K562 (cell line): Measurements from ENCODE around the gene VAPB. TPM values are rescaled to one million over a fixed set of nuclear protein-coding genes. Genes with fewer than 3 reads are reported as not detected.
A peak's percentile ranks its signal among the peaks of the same experiment; 100 is the strongest.

Experiments used
- ATAC-seq: fragments of 200-7000 bp; cut with Tn5 transposase; 3 replicates; pipeline ENCODE4 v1.9.1; 2020; ENCODE audit warnings: moderate library complexity
- BruUV-seq: library from RNA; stranded (reverse); fragments of 400-500 nt; replicated peaks from 2 replicates; lab custom pipeline; 2021; lab: Mats Ljungman, UMichigan
- CTCF ChIA-PET: fragments of 300-600 bp; formaldehyde crosslinking; extraction: SDS; loops from one replicate; lab custom pipeline; 2021; ENCODE audit warnings: low intra/inter-chr PET ratio; lab: Yijun Ruan, JAX
- POLR2A ChIA-PET: fragments of 300-600, 350-650 bp; sonication (Branson Sonifier 250); formaldehyde crosslinking; extraction: SDS; loops from one replicate; lab custom pipeline; 2021; ENCODE audit warnings: antibody characterized with exemption, inconsistent platforms; lab: Yijun Ruan, JAX
- DNase-seq, 4 experiments: peaks; one replicate each; pipeline versions ENCODE4 v3.0.0 to v3.0.0-alpha.2; 2011 to 2018; ENCODE audit warnings: low spot score in 3 of 4, mixed read lengths in 3 of 4; ENCODE audit errors: extremely low read depth in 1 of 4
- FAIRE-seq: peaks from 2 replicates; lab custom pipeline; 2011; peaks lifted over from hg19 to GRCh38; lab: Jason Lieb, UNC
- H2AFZ ChIP-seq: 2 replicates; pipeline ENCODE4 v1.6.0; 2011; ENCODE audit warnings: low read depth, low read length, control low read depth, inconsistent platforms
- H3K27ac ChIP-seq: fragments of 200-600 bp; 3 replicates; pipeline ENCODE4 v1.8.0; 2011; ENCODE audit warnings: low read depth, mild to moderate bottlenecking, control low read depth, inconsistent platforms, low read length, moderate library complexity, mixed read lengths; ENCODE audit errors: extremely low read depth
- H3K27me3 ChIP-seq, 2 experiments: fragments of 300-600 bp in 1 of 2; 2 replicates in 1 of 2; 3 replicates in 1 of 2; pipeline versions ENCODE4 v1.6.0 to v1.8.0; 2011; ENCODE audit warnings: inconsistent platforms in 2 of 2, low read length in 2 of 2, mild to moderate bottlenecking in 1 of 2, mixed read lengths in 1 of 2, moderate library complexity in 1 of 2; ENCODE audit not compliant: control insufficient read depth in 2 of 2, insufficient read depth in 2 of 2
- H3K36me3 ChIP-seq: fragments of 300-600 bp; 3 replicates; pipeline ENCODE4 v1.8.0; 2011; ENCODE audit warnings: mild to moderate bottlenecking, low read length, inconsistent platforms; ENCODE audit not compliant: control insufficient read depth, insufficient read depth
- H3K4me1 ChIP-seq, 2 experiments: fragments of 200-600 bp in 1 of 2; replicated peaks in 1 of 2; 2 replicates in 1 of 2; 3 replicates in 1 of 2; pipeline versions ENCODE4 v1.5.1 to v1.8.0; 2011; ENCODE audit warnings: inconsistent platforms in 2 of 2, low read length in 2 of 2, mild to moderate bottlenecking in 1 of 2, mixed read lengths in 1 of 2, moderate library complexity in 1 of 2; ENCODE audit not compliant: control insufficient read depth in 2 of 2, insufficient read depth in 2 of 2
- H3K4me2 ChIP-seq: 2 replicates; pipeline ENCODE4 v1.6.1; 2011; ENCODE audit warnings: low read length, control low read depth, inconsistent platforms, mixed read lengths; ENCODE audit not compliant: insufficient read depth
- H3K4me3 ChIP-seq: fragments of 200-600 bp; sonication (generic), shearing (Covaris generic); 2 replicates; pipeline ENCODE4 v1.5.1; 2016; ENCODE audit warnings: control low read depth, inconsistent platforms
- H3K79me2 ChIP-seq: fragments of 200-600 bp; 3 replicates; pipeline ENCODE4 v1.8.0; 2011; ENCODE audit warnings: low read length, inconsistent platforms; ENCODE audit not compliant: control insufficient read depth, insufficient read depth
- H3K9ac ChIP-seq, 2 experiments: 2 replicates each; pipeline versions ENCODE4 v1.6.0 to v1.6.1; 2011; ENCODE audit warnings: low read depth in 2 of 2, low read length in 2 of 2, control low read depth in 1 of 2, inconsistent platforms in 1 of 2, mild to moderate bottlenecking in 1 of 2, mixed read lengths in 1 of 2; ENCODE audit not compliant: insufficient read depth in 1 of 2
- H3K9me1 ChIP-seq: one replicate; pipeline ENCODE4 v1.6.0; 2011; ENCODE audit warnings: inconsistent platforms, mild to moderate bottlenecking, low read length, moderate library complexity; ENCODE audit not compliant: control insufficient read depth, insufficient read depth
- H3K9me3 ChIP-seq: replicated peaks from 2 replicates; pipeline ENCODE4 v1.5.1; 2011; ENCODE audit warnings: low read depth, low read length, inconsistent platforms; ENCODE audit not compliant: control insufficient read depth, insufficient read depth
- H4K20me1 ChIP-seq: replicated peaks from 2 replicates; pipeline ENCODE4 v1.6.1; 2011; ENCODE audit warnings: low read length, inconsistent platforms, mixed read lengths; ENCODE audit not compliant: control insufficient read depth, insufficient read depth
- BACH1 ChIP-seq: fragments of 200-800 bp; sonication (Bioruptor generic); IDR thresholded peaks from 2 replicates; pipeline ENCODE4 v1.6.1; 2016; ENCODE audit warnings: missing genetic modification characterization, missing compliant biosample characterization
- CBX2 ChIP-seq: fragments of 200-600 bp; sonication (generic); IDR thresholded peaks from one replicate; pipeline ENCODE4 v1.6.1; 2012; ENCODE audit warnings: mild to moderate bottlenecking, low read length, inconsistent platforms; ENCODE audit not compliant: insufficient read depth, poor library complexity, severe bottlenecking
- MTA3 ChIP-seq: fragments of 450-650 bp; formaldehyde crosslinking; IDR thresholded peaks from 2 replicates; pipeline ENCODE4 v1.6.1; 2017; ENCODE audit warnings: mild to moderate bottlenecking, borderline replicate concordance
- TCF7L2 ChIP-seq: fragments of 150-350 bp; IDR thresholded peaks from 2 replicates; pipeline ENCODE4 v1.6.1; 2016; ENCODE audit warnings: low read depth, mild to moderate bottlenecking, low read length, moderate library complexity
- WGBS: fragments of 100-300 bp; shearing (Covaris generic); methylation state at CpG from one replicate; pipeline ENCODE4 v1.1.6; 2016; ENCODE audit warnings: low coverage, mixed read lengths; ENCODE audit not compliant: insufficient coverage; ENCODE audit errors: missing lambda C conversion rate; 5-methylcytosine and 5-hydroxymethylcytosine counted together
- in situ Hi-C: fragments of 300-500 bp; cut with MboI; formaldehyde crosslinking; loops from 4 replicates; pipeline ENCODE4 v1.15.0; 2018; ENCODE audit warnings: inconsistent platforms, mixed read lengths
- intact Hi-C: fragments of 100-400 bp; cut with micrococcal nuclease; formaldehyde crosslinking; loops from 2 replicates; pipeline ENCODE4 v1.14.2; 2022
- polyA plus RNA-seq, 8 experiments: library from polyadenylated mRNA; depleted of rRNA in 4 of 8; stranded (reverse) in 5 of 8; unstranded in 3 of 8; fragments of >200 nt; fragmentation: Nextera tagmentation in 2 of 8; fragmentation: Illumina TruSeq in 1 of 8; extraction: Ambion mirVana in 2 of 8; extraction: Trizol in 1 of 8; gene quantifications; 2 replicates each; pipeline versions ENCODE4 v1.2.1 to v1.2.3, GENCODE V29; 2011 to 2014; ENCODE audit warnings: inconsistent platforms in 1 of 8, missing spikeins in 1 of 8
- total RNA-seq, 7 experiments: library from RNA; depleted of rRNA in 6 of 7; stranded (reverse); fragments of >200 nt in 6 of 7; fragmentation: Illumina TruSeq in 2 of 7; extraction: Trizol in 2 of 7; gene quantifications; 2 replicates each; pipeline versions ENCODE4 v1.2.1 to v1.2.3, GENCODE V29; 2011 to 2021; ENCODE audit warnings: low replicate concordance in 1 of 7
- TF ChIP-seq, protein P1 (sequence below): fragments of 450-650 bp; IDR thresholded peaks from 2 replicates; pipeline ENCODE4 v1.6.1; 2017; ENCODE audit warnings: mild to moderate bottlenecking, moderate library complexity

Gene VAPB
- total and polyA plus RNA-seq, 9 of the 15 experiments (the other 6 are each of a cell fraction or from before 2014, with no cell fraction given), result 3.4 to 51.0 (median 27.9) TPM

GRCh38 chr20:58453391-58453790, 64.4 kb downstream of the VAPB start:
- Histone ChIP-seq H3K9me1 (peaks cover 2% of the 10 kb centered on the region), H3K36me3 (peaks cover 16% of the 10 kb centered on the region; the same call in 2 of the 3 replicates), H2AFZ (no peak overlapping the region), H4K20me1 (no peaks in the 10 kb centered on the region), H3K27ac (no peak overlapping the region), H3K4me3 (no peak overlapping the region), H3K27me3 (no peaks in the 10 kb centered on the region), H3K79me2 (no peaks in the 10 kb centered on the region), H3K4me2 (no peak overlapping the region), H3K9me3 (no peaks in the 10 kb centered on the region), H3K4me1 (no peaks in the 10 kb centered on the region), H3K9ac (no peak overlapping the region)
- FAIRE-seq, result no peak
- TF ChIP-seq MTA3, result no peak
- TF ChIP-seq, protein P1, sequence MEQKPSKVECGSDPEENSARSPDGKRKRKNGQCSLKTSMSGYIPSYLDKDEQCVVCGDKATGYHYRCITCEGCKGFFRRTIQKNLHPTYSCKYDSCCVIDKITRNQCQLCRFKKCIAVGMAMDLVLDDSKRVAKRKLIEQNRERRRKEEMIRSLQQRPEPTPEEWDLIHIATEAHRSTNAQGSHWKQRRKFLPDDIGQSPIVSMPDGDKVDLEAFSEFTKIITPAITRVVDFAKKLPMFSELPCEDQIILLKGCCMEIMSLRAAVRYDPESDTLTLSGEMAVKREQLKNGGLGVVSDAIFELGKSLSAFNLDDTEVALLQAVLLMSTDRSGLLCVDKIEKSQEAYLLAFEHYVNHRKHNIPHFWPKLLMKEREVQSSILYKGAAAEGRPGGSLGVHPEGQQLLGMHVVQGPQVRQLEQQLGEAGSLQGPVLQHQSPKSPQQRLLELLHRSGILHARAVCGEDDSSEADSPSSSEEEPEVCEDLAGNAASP, result no peak
- TF ChIP-seq TCF7L2, result no peak
- no peak for TF ChIP-seq BACH1 (tag)
- no peak for TF ChIP-seq CBX2
- 84% methylated on average over 5 of the region's 5 CpGs for WGBS
- TSS peak; percentile 20 for BruUV-seq
- intact Hi-C loops, result no loop called here
- DNase-seq, result no peak
- POLR2A ChIA-PET, result interaction anchor here (0.6 to 1.6 kb wide), 3 partner anchors 9 to 335 kb away, joined by 3 to 7 read pairs (median 5); no protein-coding TSS in a partner anchor
- ATAC-seq, result no peak
- in situ Hi-C loops, result no loop called here
- CTCF ChIA-PET, result no interaction called here
